Neural crest cell (in vitro differentiated cells): Measurements from ENCODE around the gene ASTN2. TPM values are rescaled to one million over a fixed set of nuclear protein-coding genes. Genes with fewer than 3 reads are reported as not detected.

Experiments used
- DNase-seq: peaks from one replicate; pipeline ENCODE4 v3.0.0; 2021; ENCODE audit warnings: low read depth, mixed read lengths, low spot score
- H3K27ac Mint-ChIP-seq: one replicate; pipeline ENCODE4 v1.8.0; 2021; ENCODE audit warnings: mild to moderate bottlenecking, mixed read lengths; ENCODE audit not compliant: unreplicated experiment
- H3K27me3 Mint-ChIP-seq: 2 replicates; pipeline ENCODE4 v1.8.0; 2021; ENCODE audit warnings: low read depth, mild to moderate bottlenecking, mixed read lengths
- H3K36me3 Mint-ChIP-seq: 2 replicates; pipeline ENCODE4 v1.8.0; 2021; ENCODE audit warnings: low read depth, mild to moderate bottlenecking, mixed read lengths
- H3K4me1 Mint-ChIP-seq: 2 replicates; pipeline ENCODE4 v1.8.0; 2021; ENCODE audit warnings: mixed read lengths
- H3K4me3 Mint-ChIP-seq: one replicate; pipeline ENCODE4 v1.8.0; 2021; ENCODE audit warnings: mild to moderate bottlenecking, mixed read lengths
- H3K9me3 Mint-ChIP-seq: 2 replicates; pipeline ENCODE4 v1.8.0; 2021; ENCODE audit warnings: mixed read lengths
- CTCF ChIP-seq: fragments of 200-600 bp; sonication (generic); conservative IDR thresholded peaks from 2 replicates; pipeline ENCODE4 v1.5.0; 2021; ENCODE audit warnings: antibody characterized with exemption, mild to moderate bottlenecking
- total RNA-seq: library from RNA; stranded (reverse); gene quantifications from 2 replicates; pipeline ENCODE4 v1.2.1, GENCODE V29; 2021

Gene ASTN2
- total RNA-seq, 1 donor from 2014 or later = 7.3 TPM

- no peaks in the 10 kb centered on the region for H3K36me3 Mint-ChIP-seq
- no peak overlapping the region for H3K27ac Mint-ChIP-seq
- H3K4me3 Mint-ChIP-seq = no peak overlapping the region
- peaks cover 4% of the 10 kb centered on the region for H3K9me3 Mint-ChIP-seq
- DNase-seq = no peak
- no peaks in the 10 kb centered on the region for H3K27me3 Mint-ChIP-seq
- no peak for TF ChIP-seq CTCF
- H3K4me1 Mint-ChIP-seq = no peaks in the 10 kb centered on the region
These were observed 1010.6 kb downstream of the ASTN2 start for GRCh38 chr9:116404228-116404627.

DNA sequence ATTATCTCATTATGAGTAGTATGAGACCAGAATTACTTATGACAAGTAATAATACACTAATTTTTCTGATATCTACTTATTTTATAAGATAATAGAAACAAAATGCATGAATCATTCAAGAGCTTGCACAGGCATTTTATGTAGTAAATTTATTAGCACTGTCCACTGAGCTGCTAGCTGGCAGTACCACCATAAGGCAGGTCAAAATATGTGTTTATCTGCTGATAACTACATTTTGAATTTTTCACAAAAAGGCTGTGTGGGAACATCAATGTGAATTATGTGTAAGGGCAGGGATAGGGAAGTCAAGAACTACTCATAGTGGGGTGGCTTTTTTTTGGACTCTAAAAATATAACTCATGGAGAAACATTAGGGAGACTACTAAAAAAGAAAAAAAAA is 1011.7 kb downstream of the ASTN2 start:
- H3K27ac Mint-ChIP-seq = no peak overlapping the region
- TF ChIP-seq CTCF = no peak
- H3K9me3 Mint-ChIP-seq = peaks cover 2% of the 10 kb centered on the region
- H3K36me3 Mint-ChIP-seq = no peaks in the 10 kb centered on the region
- H3K4me1 Mint-ChIP-seq = no peaks in the 10 kb centered on the region
- no peak for DNase-seq
- H3K4me3 Mint-ChIP-seq = no peak overlapping the region
- H3K27me3 Mint-ChIP-seq = no peaks in the 10 kb centered on the region

DNA sequence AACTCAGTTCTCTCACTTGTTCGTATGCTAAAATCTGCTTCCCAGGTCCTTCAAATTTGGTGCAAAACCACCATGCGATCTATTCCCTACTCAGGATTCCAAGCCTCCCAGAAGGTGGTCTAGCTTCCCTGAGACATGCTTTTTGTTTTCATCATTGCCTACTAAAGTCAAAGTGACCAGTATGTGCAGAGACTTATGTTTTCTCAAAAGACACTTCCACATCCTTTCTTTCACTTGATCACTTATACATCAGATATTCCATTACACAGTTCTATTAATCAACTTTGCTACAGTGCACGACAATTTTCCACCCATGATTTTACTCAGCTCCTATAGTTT is 1019.2 kb downstream of the ASTN2 start:
- Mint-ChIP-seq H3K4me3 (no peak overlapping the region), H3K9me3 (no peaks in the 10 kb centered on the region), H3K4me1 (peaks cover 4% of the 10 kb centered on the region), H3K27me3 (no peaks in the 10 kb centered on the region), H3K36me3 (no peaks in the 10 kb centered on the region), H3K27ac (no peak overlapping the region)
- no peak for DNase-seq
- no peak for TF ChIP-seq CTCF

DNA sequence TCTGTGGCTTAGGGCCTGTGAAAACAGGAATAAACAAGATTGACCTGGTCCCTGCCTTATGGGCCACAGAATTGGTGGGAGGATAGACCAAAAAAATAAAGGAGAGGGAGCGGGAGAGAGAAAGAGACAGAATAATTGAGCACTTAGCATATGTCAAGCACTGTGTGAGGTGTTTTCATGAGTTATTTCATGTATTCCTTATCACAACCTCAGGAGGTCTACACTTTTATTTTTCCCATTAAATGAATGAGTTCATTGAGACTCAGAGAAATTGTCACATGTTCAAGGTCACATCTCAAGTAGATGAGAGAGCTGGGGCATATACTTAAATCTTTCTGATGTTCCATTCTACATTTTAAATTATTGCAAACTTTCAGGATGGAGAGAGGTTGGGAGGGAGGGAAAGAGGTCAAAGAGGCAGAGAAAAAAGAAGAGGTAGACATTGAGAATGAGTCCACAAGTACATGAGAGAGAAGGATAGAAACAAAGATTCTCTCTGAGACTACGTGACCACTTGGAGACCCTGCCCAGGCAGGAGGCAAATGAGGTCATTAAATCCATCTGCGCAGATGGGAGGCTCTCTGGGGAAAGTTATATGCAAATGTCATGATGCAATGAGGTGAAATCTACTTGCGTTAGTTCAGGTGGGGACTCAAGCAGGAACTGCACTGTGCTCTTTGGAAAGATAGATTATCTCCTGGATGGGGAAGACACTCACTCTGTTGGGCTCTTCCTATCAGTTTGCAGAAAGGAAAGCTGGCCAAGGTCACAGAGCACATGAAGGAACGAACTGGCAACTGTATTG is 1019.8 kb downstream of the ASTN2 start:
- Mint-ChIP-seq H3K36me3 (no peaks in the 10 kb centered on the region), H3K27ac (no peak overlapping the region), H3K4me3 (no peak overlapping the region), H3K27me3 (no peaks in the 10 kb centered on the region), H3K9me3 (no peaks in the 10 kb centered on the region), H3K4me1 (peaks cover 4% of the 10 kb centered on the region)
- DNase-seq = no peak
- TF ChIP-seq CTCF = no peak

- Mint-ChIP-seq H3K27me3 (no peaks in the 10 kb centered on the region), H3K4me1 (peaks cover 4% of the 10 kb centered on the region), H3K9me3 (no peaks in the 10 kb centered on the region), H3K4me3 (no peak overlapping the region), H3K36me3 (no peaks in the 10 kb centered on the region), H3K27ac (no peak overlapping the region)
- TF ChIP-seq CTCF = no peak
- DNase-seq = no peak
These were observed 1020.8 kb downstream of the ASTN2 start for GRCh38 chr9:116394070-116394469.
